Measurements from ENCODE around the gene GCFC2.

GCFC2 gene

DNA sequence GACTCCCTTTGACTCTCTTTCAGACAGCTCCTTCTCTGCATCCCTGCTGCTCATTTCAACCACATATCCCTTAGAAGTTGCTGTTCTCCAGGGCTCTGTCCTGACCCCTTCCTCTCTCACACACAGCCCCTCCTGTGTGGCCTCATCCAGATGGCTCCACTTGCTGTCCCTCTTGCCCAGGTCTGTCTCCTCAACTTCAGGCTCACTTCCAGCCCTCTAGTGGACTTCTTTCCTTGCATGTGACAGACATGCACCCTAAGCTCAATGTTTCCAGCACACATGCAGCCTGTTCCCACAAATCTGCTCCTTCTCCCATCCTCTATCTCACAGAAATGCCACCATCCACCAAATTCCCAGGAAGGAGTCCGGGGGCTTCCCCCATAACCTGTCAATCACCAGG, 73.1 kb downstream of the GCFC2 start:
- no peak for DNase-seq

DNA sequence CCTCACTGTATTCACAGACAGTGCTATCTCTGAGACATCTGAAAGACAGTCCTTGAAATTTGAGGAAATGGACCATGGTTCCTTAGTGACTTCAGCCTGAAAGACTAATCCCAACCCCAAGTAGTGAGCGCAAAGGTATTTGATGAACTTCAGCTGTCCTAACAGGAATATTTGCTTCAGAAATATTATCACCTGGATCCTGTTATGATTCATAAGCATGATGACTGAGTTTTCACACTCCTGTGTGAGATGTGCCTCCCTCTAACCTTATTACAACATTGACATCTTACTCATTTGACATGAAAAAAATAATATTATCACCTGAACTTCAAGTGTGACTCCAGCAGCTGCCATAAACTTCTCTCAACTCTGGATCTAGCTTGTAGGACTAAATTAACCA, 75.8 kb downstream of the GCFC2 start:
- DNase-seq: peak in 2 of 42 donors; percentile 11 to 25
- intact Hi-C loops (cut with DNase I): no loop called here

More for the DNA sequence above, 73.1 kb downstream of the GCFC2 start:
- intact Hi-C loops (cut with DNase I): no loop called here

- DNase-seq: no peak
- intact Hi-C loops (cut with DNase I): no loop called here
Observed at GRCh38 chr2:75633620-75634019, 77.1 kb downstream of the GCFC2 start.

GRCh38 chr2:75632813-75633212, 77.9 kb downstream of the GCFC2 start:
- intact Hi-C loops (cut with DNase I): no loop called here
- DNase-seq: no peak

DNA sequence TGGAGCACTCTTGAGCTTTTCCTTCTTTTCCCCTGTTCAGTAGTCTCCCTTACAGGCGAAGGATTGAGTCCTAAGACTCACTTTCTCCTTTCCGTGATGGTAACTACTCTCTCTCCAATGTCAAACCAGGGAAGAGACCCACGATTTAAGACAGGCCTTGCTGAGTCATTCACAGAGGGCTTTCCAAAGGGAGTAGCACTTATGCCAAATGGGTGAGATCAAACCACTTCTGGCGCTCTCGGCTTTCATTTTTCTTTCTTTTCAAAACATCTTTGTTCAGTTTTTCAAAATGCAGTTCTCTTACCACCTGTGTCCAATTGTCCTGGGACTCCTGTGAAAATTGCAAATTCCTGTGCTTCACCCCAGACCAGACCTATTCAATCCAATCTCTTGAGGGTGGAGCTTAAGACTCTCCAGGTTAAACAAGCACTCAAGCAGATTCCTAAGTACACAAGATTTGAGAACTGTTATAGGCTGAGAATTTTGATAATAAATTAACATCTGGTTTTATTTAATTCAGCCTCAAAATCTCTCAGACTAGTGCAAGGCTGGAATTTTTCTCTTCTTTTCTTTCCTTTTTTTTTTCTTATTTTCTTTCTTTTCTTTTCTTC, 78.5 kb downstream of the GCFC2 start:
- intact Hi-C loops (cut with DNase I): no loop called here
- no peak for DNase-seq

GRCh38 chr2:75627902-75628504, 82.7 kb downstream of the GCFC2 start:
- intact Hi-C loops (cut with DNase I): no loop called here
- DNase-seq: peak; percentile 54 to 89 (median 80)

DNA sequence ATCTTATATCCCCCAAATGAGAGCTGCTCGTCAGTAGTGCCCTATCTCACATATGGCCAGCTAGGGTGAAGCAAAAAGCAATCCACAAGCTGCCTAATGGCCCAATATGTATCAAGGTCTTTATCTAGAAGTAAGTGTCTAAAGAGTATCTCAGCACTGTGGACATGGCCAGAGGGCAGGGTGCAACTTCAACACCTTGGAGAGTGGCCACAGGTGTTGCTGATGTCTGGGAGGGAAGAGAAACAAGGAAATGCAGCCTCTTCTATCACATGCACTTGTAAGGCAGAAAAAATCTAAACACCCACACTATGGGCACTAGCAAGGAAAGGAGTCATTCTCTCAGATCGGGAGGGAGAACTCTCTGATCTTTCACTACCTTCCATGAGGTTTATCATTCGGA, 87.8 kb downstream of the GCFC2 start:
- intact Hi-C loops (cut with DNase I): no loop called here
- no peak for DNase-seq

- intact Hi-C loops (cut with DNase I): no loop called here
- DNase-seq: no peak
Observed at GRCh38 chr2:75622500-75622899, 88.2 kb downstream of the GCFC2 start.

- no peak for DNase-seq
- intact Hi-C loops (cut with DNase I): no loop called here
Observed at GRCh38 chr2:75621228-75621627, 89.5 kb downstream of the GCFC2 start.

DNA sequence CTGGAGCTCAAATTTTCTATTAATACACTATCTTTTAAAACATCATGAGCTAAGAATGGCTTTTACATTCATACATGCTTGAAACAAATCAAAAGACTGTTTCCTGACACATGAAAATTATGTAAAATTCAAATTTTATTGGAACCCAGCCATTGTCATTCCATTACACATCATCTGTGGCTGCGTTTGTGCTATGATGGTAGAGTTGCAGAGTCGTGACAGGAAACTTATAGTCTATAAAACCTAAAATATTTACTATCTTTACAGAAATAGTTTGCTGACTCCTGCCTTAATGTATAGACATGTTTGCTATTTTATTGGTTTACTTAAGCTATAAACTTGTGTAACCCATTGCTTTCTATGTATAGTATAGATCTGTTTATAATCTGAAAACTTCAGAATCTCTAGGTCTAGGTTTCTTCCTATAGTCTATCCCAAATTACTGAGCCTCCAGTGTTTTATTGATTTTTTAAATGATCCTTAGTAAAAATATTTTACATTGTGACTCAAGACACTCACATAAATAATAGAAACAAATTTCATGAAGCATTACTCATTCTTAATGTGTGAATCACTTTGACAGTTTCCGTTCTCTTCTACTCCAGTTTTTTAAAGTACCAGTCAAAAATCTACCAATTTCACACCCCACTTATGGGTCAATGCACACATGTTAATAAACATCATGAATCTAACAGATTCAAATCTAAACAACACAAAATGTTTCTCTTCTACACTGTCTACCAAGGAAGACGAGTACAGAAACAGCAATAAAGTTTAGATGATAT, 90.6 kb downstream of the GCFC2 start:
- no peak for DNase-seq
- intact Hi-C loops (cut with DNase I): loop anchor here (10.0 kb wide), 1 partner anchor 695 kb away; no protein-coding TSS in a partner anchor

- intact Hi-C loops (cut with DNase I): loop anchor here (10.0 kb wide), 1 partner anchor 692 kb away; no protein-coding TSS in a partner anchor
- no peak for DNase-seq
Observed at GRCh38 chr2:75616933-75617332, 93.8 kb downstream of the GCFC2 start.

- intact Hi-C loops (cut with DNase I): loop anchor here (10.0 kb wide), 1 partner anchor 692 kb away; no protein-coding TSS in a partner anchor
- no peak for DNase-seq
Observed at GRCh38 chr2:75616406-75616805, 94.3 kb downstream of the GCFC2 start.

DNA sequence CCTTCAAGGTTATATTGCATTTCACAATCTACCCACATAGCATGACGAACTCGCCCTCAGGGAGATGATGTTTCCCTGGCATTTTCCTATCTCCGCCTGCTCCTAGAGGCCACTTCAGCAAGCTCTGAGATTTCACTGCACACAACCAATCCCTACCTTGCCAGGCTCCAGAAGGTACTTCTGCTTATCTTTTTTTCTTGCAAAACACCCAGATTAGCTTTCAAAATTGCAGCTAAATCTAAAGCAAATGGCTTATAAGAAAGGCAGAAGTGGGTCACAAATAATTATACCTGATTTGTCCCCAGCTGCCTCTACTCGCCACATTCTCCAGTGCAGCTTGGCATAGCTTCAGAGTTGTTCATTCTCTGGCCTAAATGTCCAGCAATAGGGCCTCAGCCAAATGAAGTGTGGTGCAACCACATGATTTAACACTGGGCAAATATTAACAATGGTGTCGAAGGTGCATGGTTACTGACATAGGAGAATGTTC, 96.5 kb downstream of the GCFC2 start:
- DNase-seq: no peak
- intact Hi-C loops (cut with DNase I): loop anchor here (10.0 kb wide), 1 partner anchor 689 kb away; no protein-coding TSS in a partner anchor

DNA sequence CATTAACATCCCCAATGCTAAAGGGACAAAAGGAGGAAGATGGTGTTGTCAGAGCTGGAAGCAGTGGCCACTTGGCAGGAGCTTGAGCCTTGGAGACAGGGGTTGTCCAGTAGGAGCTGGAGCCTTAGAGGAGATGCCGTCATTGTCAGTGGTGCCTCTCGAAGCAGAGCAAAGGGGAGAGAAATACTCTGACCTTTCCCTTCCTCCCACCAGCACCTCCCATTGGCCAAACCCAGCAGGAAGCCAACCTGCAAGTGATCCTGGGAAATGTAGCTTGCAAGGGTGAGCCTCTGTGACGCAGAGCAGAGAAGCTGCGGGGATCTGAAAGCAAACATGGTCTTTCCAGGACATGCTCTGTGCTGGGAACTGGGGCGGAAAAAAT, 97.9 kb downstream of the GCFC2 start:
- intact Hi-C loops (cut with DNase I): loop anchor here (10.0 kb wide), 1 partner anchor 688 kb away; no protein-coding TSS in a partner anchor
- no peak for DNase-seq
